ENCODE data around the gene MAG. TPM values are rescaled to one million over a fixed set of nuclear protein-coding genes. Genes with fewer than 3 reads are reported as not detected.

MAG gene
- total and polyA plus RNA-seq, 2 of the 13 experiments (the other 11 are each of a cell fraction or from before 2014, with no cell fraction given) = 0.20 to 1.3 TPM

- TF ChIP-seq GRHL1 (CRISPR knock-in tag; conservative IDR thresholded peaks at IDR 0.05) = no peak
- TF ChIP-seq ZFP41 (CRISPR knock-in tag; IDR thresholded peaks at IDR 0.05; ENCODE audit: borderline replicate concordance) = peak; percentile 94; the same call in 1 of the 2 replicates
- TF ChIP-seq, protein P1, sequence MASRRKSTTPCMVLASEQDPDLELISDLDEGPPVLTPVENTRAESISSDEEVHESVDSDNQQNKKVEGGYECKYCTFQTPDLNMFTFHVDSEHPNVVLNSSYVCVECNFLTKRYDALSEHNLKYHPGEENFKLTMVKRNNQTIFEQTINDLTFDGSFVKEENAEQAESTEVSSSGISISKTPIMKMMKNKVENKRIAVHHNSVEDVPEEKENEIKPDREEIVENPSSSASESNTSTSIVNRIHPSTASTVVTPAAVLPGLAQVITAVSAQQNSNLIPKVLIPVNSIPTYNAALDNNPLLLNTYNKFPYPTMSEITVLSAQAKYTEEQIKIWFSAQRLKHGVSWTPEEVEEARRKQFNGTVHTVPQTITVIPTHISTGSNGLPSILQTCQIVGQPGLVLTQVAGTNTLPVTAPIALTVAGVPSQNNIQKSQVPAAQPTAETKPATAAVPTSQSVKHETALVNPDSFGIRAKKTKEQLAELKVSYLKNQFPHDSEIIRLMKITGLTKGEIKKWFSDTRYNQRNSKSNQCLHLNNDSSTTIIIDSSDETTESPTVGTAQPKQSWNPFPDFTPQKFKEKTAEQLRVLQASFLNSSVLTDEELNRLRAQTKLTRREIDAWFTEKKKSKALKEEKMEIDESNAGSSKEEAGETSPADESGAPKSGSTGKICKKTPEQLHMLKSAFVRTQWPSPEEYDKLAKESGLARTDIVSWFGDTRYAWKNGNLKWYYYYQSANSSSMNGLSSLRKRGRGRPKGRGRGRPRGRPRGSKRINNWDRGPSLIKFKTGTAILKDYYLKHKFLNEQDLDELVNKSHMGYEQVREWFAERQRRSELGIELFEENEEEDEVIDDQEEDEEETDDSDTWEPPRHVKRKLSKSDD (CRISPR knock-in tag; IDR thresholded peaks at IDR 0.05; ENCODE audit: low read depth) = no peak
- TF ChIP-seq GABPB1 (CRISPR knock-in tag; IDR thresholded peaks at IDR 0.05) = peak; percentile 93
- TF ChIP-seq ZNF577 (CRISPR knock-in tag; IDR thresholded peaks at IDR 0.05; ENCODE audit: borderline replicate concordance, low read depth) = no peak
- TF ChIP-seq DRAP1 (CRISPR knock-in tag; IDR thresholded peaks at IDR 0.05) = peak; percentile 98
- no peak for TF ChIP-seq HNRNPH1 (optimal IDR thresholded peaks at IDR 0.05; ENCODE audit: low read depth, low read length)
- TF ChIP-seq ZNF670 (CRISPR knock-in tag; IDR thresholded peaks at IDR 0.05; ENCODE audit: borderline replicate concordance) = peak; percentile 95
- TF ChIP-seq ZNF782 (CRISPR knock-in tag; IDR thresholded peaks at IDR 0.05; ENCODE audit: borderline replicate concordance) = no peak; the same call in 1 of the 2 replicates
- no peak for TF ChIP-seq HIC2 (CRISPR knock-in tag; IDR thresholded peaks at IDR 0.05; ENCODE audit: low read depth)
- peak; percentile 27 for TF ChIP-seq AGO1 (IDR thresholded peaks at IDR 0.05; ENCODE audit: low read depth, low read length, poor library complexity, severe bottlenecking)
- no peak for TF ChIP-seq ZNF292 (CRISPR knock-in tag; IDR thresholded peaks at IDR 0.05; ENCODE audit: borderline replicate concordance, low read depth)
- TF ChIP-seq REPIN1 (CRISPR knock-in tag; IDR thresholded peaks at IDR 0.05; ENCODE audit: borderline replicate concordance, low read depth) = peak; percentile 95
- peak; percentile 87 for TF ChIP-seq ETV5 (CRISPR knock-in tag; IDR thresholded peaks at IDR 0.05; ENCODE audit: borderline replicate concordance)
- TF ChIP-seq ZNF205 (CRISPR knock-in tag; IDR thresholded peaks at IDR 0.05) = peak; percentile 83; the same call in 1 of the 2 replicates
- TF ChIP-seq FOSL1 (CRISPR knock-in tag; IDR thresholded peaks at IDR 0.05; ENCODE audit: borderline replicate concordance) = no peak
- no peak for TF ChIP-seq CHD4 (IDR thresholded peaks at IDR 0.05; ENCODE audit: borderline replicate concordance, low read length)
- no peak for TF ChIP-seq NR1H2 (CRISPR knock-in tag; IDR thresholded peaks at IDR 0.05; ENCODE audit: borderline replicate concordance, low read depth)
- TF ChIP-seq ZNF138 (CRISPR knock-in tag; IDR thresholded peaks at IDR 0.05; ENCODE audit: low read depth) = peak; percentile 96; the same call in 1 of the 2 replicates
- peak; percentile 63 for TF ChIP-seq ZNF605 (CRISPR knock-in tag; IDR thresholded peaks at IDR 0.05)
- no peak for TF ChIP-seq ZNF10 (CRISPR knock-in tag; IDR thresholded peaks at IDR 0.05; ENCODE audit: borderline replicate concordance, low read depth)
- peak; percentile 54; the same call in 1 of the 2 replicates for TF ChIP-seq RCOR2 (CRISPR knock-in tag; IDR thresholded peaks at IDR 0.05)
Observed at GRCh38 chr19:35248310-35249145, 43.4 kb upstream of the MAG start, which contains the start of gene LSR (continued).
